ENCODE data around the gene TBK1.

The TBK1 gene

GRCh38 chr12:64451687-64452558 is at the start of gene TBK1:
Gene TBK1, plus strand, starts transcription at chr12:64452120. Its CDS starts 3,751 bp downstream, at chr12:64455871.
- DNase-seq (ENCODE audit: low spot score), result peak; percentile 85

- DNase-seq (ENCODE audit: low spot score), result no peak
These were observed 49.7 kb upstream of the TBK1 start for GRCh38 chr12:64402181-64402580.

GRCh38 chr12:64403707-64404469 is 48.0 kb upstream of the TBK1 start, which contains the start of gene XPOT:
Gene XPOT, plus strand, starts transcription at chr12:64404392. Its CDS starts 5,644 bp downstream, at chr12:64410036.
- DNase-seq (ENCODE audit: low spot score), result peak; percentile 94

- peak; percentile 73 for DNase-seq (ENCODE audit: low spot score)
These were observed 47.3 kb upstream of the TBK1 start for GRCh38 chr12:64404470-64405256.

GRCh38 chr12:64407342-64408223 is 44.3 kb upstream of the TBK1 start:
- DNase-seq (ENCODE audit: low spot score), result no peak

- DNase-seq (ENCODE audit: low spot score), result no peak
These were observed 40.5 kb upstream of the TBK1 start for GRCh38 chr12:64411427-64411826.

- DNase-seq (ENCODE audit: low spot score), result no peak
These were observed 39.5 kb upstream of the TBK1 start for GRCh38 chr12:64412459-64412858.

GRCh38 chr12:64413884-64414283 is 38.0 kb upstream of the TBK1 start:
- no peak for DNase-seq (ENCODE audit: low spot score)

GRCh38 chr12:64418209-64418608 is 33.7 kb upstream of the TBK1 start:
- no peak for DNase-seq (ENCODE audit: low spot score)

GRCh38 chr12:64419696-64420095 is 32.2 kb upstream of the TBK1 start:
- no peak for DNase-seq (ENCODE audit: low spot score)

- no peak for DNase-seq (ENCODE audit: low spot score)
These were observed 23.9 kb upstream of the TBK1 start for GRCh38 chr12:64427988-64428387.

GRCh38 chr12:64428956-64429355 is 23.0 kb upstream of the TBK1 start:
- DNase-seq (ENCODE audit: low spot score), result no peak

GRCh38 chr12:64430886-64431285 is 21.0 kb upstream of the TBK1 start:
- DNase-seq (ENCODE audit: low spot score), result no peak

GRCh38 chr12:64431791-64432190 is 20.1 kb upstream of the TBK1 start:
- DNase-seq (ENCODE audit: low spot score), result no peak

GRCh38 chr12:64433915-64434314 is 18.0 kb upstream of the TBK1 start:
- no peak for DNase-seq (ENCODE audit: low spot score)

- DNase-seq (ENCODE audit: low spot score), result no peak
These were observed 11.8 kb upstream of the TBK1 start for GRCh38 chr12:64440100-64440499.

- no peak for DNase-seq (ENCODE audit: low spot score)
These were observed 6.4 kb upstream of the TBK1 start for GRCh38 chr12:64445490-64445889.

- no peak for DNase-seq (ENCODE audit: low spot score)
These were observed 5.6 kb upstream of the TBK1 start for GRCh38 chr12:64446295-64446694.

- DNase-seq (ENCODE audit: low spot score), result no peak
These were observed 1.8 kb upstream of the TBK1 start for GRCh38 chr12:64450057-64450640.

- peak; percentile 29 for DNase-seq (ENCODE audit: low spot score)
These were observed 1.0 kb upstream of the TBK1 start for GRCh38 chr12:64450711-64451486.
